ENCODE data around the gene LRP5. TPM values are rescaled to one million over a fixed set of nuclear protein-coding genes. Genes with fewer than 3 reads are reported as not detected.
A peak's percentile ranks its signal among the peaks of the same experiment; 100 is the strongest.

Gene LRP5
- total RNA-seq, 1 experiment from 2014 or later = 0.07 TPM

DNA sequence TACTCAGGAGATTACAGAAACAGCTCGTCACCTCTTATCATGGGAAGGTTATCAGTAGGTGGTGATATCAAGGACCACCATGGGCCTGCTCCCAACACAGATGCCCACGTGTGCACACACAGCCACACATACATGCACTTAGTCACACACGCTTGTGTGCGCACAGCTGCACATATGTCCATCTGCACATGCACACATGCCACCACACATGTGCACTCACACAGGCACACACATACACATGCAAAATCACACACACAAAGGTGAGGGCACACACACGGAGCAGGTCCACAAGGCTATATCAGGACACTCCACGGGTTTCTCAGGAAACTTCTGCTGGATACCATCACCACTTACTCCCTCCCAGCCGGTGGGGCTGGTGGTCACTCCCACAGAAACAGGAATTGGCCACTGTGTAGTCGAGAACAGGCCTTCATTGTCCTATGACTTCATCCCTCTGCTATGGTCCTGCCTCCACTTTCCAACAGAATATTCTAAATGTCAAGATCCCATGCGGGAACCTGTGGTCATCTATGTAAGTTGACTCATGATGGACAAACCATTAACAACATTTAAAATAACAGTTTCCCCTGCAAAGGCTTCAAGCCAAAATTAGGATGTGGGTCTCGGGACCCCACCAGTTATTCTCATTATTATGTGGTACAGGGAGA is 42.8 kb upstream of the LRP5 start:
- Histone ChIP-seq H3K4me1 (ENCODE audit: low read length) (peaks cover 71% of the 10 kb centered on the region), H4K20me1 (ENCODE audit: insufficient read depth, low read depth, low read length) (no peaks in the 10 kb centered on the region; the same call in 1 of the 2 replicates), H3K27ac (ENCODE audit: low read length) (0 out of 2 replicates have a peak overlapping the region, but pooled peaks have one; percentile 76), H3K4me3 (ENCODE audit: low read length) (no peak overlapping the region; the same call in 1 of the 2 replicates), H2AFZ (ENCODE audit: low read length) (no peak overlapping the region), H3K36me3 (ENCODE audit: insufficient read depth, low read length) (peaks cover 16% of the 10 kb centered on the region), H3K79me2 (ENCODE audit: low read length) (peaks cover 32% of the 10 kb centered on the region), H3K27me3 (ENCODE audit: low read length) (no peaks in the 10 kb centered on the region), H3K9me2 (replicated peaks; ENCODE audit: insufficient read depth, low read length) (no peaks in the 10 kb centered on the region), H3K9me3 (ENCODE audit: low read length) (no peaks in the 10 kb centered on the region), H3K4me2 (ENCODE audit: low read depth, low read length, poor library complexity, severe bottlenecking) (peak overlapping the region; percentile 87), H3K9ac (ENCODE audit: low read length) (no peak overlapping the region; the same call in 1 of the 2 replicates)
- DNase-seq = no peak

DNA sequence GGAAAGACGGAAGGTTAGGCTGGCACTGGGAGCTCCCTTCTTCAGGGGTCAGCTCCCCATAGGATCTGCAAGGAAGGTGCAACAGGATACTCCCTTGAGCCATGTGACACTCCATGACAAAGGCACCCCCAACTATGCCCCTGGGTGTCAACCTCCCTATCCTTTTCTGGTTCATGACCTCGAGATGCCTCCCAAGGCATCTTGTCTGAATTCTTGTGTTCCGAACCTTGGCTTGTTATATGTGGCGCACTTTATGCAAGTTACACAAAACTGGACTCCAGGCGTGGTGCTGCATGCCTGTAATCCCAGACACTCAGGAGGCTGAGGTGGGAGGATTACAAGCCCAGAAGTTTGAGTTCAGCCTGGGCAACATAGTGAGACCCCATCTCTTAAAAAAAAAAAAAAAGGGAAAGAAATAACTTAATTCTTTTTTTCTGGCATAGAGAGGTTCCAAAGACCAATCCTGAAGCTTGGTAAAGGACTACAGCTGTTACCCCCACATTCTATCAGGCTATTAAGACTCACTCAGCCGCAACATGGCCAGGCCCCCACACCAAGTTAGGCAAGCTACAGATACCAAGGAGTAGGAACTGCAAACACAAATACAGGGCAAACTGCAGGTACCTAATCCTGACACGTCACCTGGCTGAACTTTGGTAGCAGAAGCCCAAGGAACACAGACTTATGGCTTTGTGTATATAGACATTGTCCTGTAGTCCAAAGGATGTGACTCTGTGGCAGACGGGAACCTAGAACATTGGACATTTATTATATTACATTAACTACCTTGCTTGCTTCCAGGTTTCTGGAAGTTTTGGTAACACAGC is 42.0 kb upstream of the LRP5 start:
- H3K9ac ChIP-seq (ENCODE audit: low read length) = peak overlapping the region; percentile 98
- H3K36me3 ChIP-seq (ENCODE audit: insufficient read depth, low read length) = peaks cover 16% of the 10 kb centered on the region
- H3K9me3 ChIP-seq (ENCODE audit: low read length) = no peaks in the 10 kb centered on the region
- no peak overlapping the region for H2AFZ ChIP-seq (ENCODE audit: low read length)
- no peaks in the 10 kb centered on the region; the same call in 1 of the 2 replicates for H4K20me1 ChIP-seq (ENCODE audit: insufficient read depth, low read depth, low read length)
- peak overlapping the region; percentile 76 for H3K27ac ChIP-seq (ENCODE audit: low read length)
- peak overlapping the region; percentile 95 for H3K4me3 ChIP-seq (ENCODE audit: low read length)
- H3K79me2 ChIP-seq (ENCODE audit: low read length) = peaks cover 32% of the 10 kb centered on the region
- no peak for DNase-seq
- peak overlapping the region; percentile 87 for H3K4me2 ChIP-seq (ENCODE audit: low read depth, low read length, poor library complexity, severe bottlenecking)
- peaks cover 71% of the 10 kb centered on the region for H3K4me1 ChIP-seq (ENCODE audit: low read length)
- no peaks in the 10 kb centered on the region for H3K27me3 ChIP-seq (ENCODE audit: low read length)
- no peaks in the 10 kb centered on the region for H3K9me2 ChIP-seq (replicated peaks; ENCODE audit: insufficient read depth, low read length)

GRCh38 chr11:68271023-68271780 is 41.2 kb upstream of the LRP5 start:
- DNase-seq = peak; percentile 92
- H3K4me3 ChIP-seq (ENCODE audit: low read length) = peak overlapping the region; percentile 95
- no peak overlapping the region for H2AFZ ChIP-seq (ENCODE audit: low read length)

DNA sequence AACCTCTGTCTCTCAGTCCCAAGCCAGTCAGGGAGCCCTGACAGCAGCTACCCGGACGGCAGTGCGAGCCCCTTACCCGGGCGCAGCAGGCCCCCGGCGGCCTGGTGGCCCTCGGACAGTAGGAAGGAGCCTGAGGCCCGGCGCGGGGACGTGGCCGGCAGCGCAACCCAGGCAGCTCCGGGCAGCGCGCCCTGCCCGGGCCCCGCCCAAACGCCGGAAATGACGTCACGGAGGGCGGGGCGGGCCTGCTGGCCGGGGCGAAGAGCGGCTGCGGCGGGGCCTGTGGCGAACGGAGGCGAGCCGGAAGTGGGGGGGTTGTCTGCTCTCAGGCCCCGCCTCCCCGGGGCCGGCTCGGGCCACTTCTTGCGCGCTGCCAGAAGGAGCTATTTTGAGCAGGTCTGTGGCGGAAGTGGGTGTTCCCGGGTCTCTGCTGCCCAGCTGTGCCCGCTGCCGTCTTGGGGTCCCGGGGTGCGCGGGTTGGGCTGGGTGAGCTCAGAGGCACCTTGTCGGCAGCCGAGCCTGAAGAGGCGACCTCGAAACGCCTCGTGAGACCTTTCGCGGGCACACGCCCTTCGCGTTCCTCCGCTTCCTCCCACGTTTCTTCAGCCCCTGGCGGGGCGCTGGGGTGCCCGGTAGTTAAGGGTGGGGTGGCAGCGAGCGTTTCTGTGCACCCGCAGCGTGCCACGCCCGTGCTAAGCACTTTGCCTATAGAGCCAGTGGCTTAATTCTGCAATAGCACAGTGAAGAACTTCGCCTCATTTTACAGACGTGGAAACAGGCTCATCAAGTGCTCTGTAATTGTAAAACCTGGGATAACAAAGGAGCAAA is 40.4 kb upstream of the LRP5 start, which contains the start of gene C11orf24:
Gene C11orf24, minus strand, starts transcription at position 193 of the 828 bp plus-strand sequence. CDS start 8,206 bp downstream, outside the sequence.
- peak within 1 kb of the TSS; percentile 87 for H3K4me2 ChIP-seq (ENCODE audit: low read depth, low read length, poor library complexity, severe bottlenecking)
- H3K9me3 ChIP-seq (ENCODE audit: low read length) = no peaks in the 10 kb centered on the region
- peak within 1 kb of the TSS; percentile 95 for H3K4me3 ChIP-seq (ENCODE audit: low read length)
- H2AFZ ChIP-seq (ENCODE audit: low read length) = no peak within 1 kb of the TSS; the same call in 1 of the 2 replicates
- H3K79me2 ChIP-seq (ENCODE audit: low read length) = peaks cover 32% of the 10 kb centered on the region
- H3K9me2 ChIP-seq (replicated peaks; ENCODE audit: insufficient read depth, low read length) = no peaks in the 10 kb centered on the region
- no peaks in the 10 kb centered on the region for H3K27me3 ChIP-seq (ENCODE audit: low read length)
- H3K27ac ChIP-seq (ENCODE audit: low read length) = peak within 1 kb of the TSS; percentile 89
- H3K9ac ChIP-seq (ENCODE audit: low read length) = peak within 1 kb of the TSS; percentile 98
- H3K4me1 ChIP-seq (ENCODE audit: low read length) = peaks cover 58% of the 10 kb centered on the region
- H3K36me3 ChIP-seq (ENCODE audit: insufficient read depth, low read length) = peaks cover 6% of the 10 kb centered on the region
- no peaks in the 10 kb centered on the region; the same call in 1 of the 2 replicates for H4K20me1 ChIP-seq (ENCODE audit: insufficient read depth, low read depth, low read length)
- DNase-seq = peak; percentile 98

More at GRCh38 chr11:68271023-68271780, 41.2 kb upstream of the LRP5 start:
- Histone ChIP-seq H3K36me3 (ENCODE audit: insufficient read depth, low read length) (peaks cover 8% of the 10 kb centered on the region), H3K9ac (ENCODE audit: low read length) (peak overlapping the region; percentile 98), H3K27me3 (ENCODE audit: low read length) (no peaks in the 10 kb centered on the region), H3K79me2 (ENCODE audit: low read length) (peaks cover 32% of the 10 kb centered on the region), H4K20me1 (ENCODE audit: insufficient read depth, low read depth, low read length) (no peaks in the 10 kb centered on the region; the same call in 1 of the 2 replicates), H3K27ac (ENCODE audit: low read length) (peak overlapping the region; percentile 76), H3K4me1 (ENCODE audit: low read length) (peaks cover 66% of the 10 kb centered on the region), H3K9me2 (replicated peaks; ENCODE audit: insufficient read depth, low read length) (no peaks in the 10 kb centered on the region), H3K4me2 (ENCODE audit: low read depth, low read length, poor library complexity, severe bottlenecking) (peak overlapping the region; percentile 87), H3K9me3 (ENCODE audit: low read length) (no peaks in the 10 kb centered on the region)

- Histone ChIP-seq H3K79me2 (ENCODE audit: low read length) (peaks cover 32% of the 10 kb centered on the region), H3K4me2 (ENCODE audit: low read depth, low read length, poor library complexity, severe bottlenecking) (peak overlapping the region; percentile 87), H3K9me2 (replicated peaks; ENCODE audit: insufficient read depth, low read length) (no peaks in the 10 kb centered on the region), H4K20me1 (ENCODE audit: insufficient read depth, low read depth, low read length) (no peaks in the 10 kb centered on the region; the same call in 1 of the 2 replicates), H2AFZ (ENCODE audit: low read length) (no peak overlapping the region), H3K9me3 (ENCODE audit: low read length) (no peaks in the 10 kb centered on the region), H3K36me3 (ENCODE audit: insufficient read depth, low read length) (peaks cover 3% of the 10 kb centered on the region; the same call in 1 of the 2 replicates), H3K27ac (ENCODE audit: low read length) (peak overlapping the region; percentile 89), H3K4me1 (ENCODE audit: low read length) (peaks cover 46% of the 10 kb centered on the region), H3K27me3 (ENCODE audit: low read length) (no peaks in the 10 kb centered on the region), H3K4me3 (ENCODE audit: low read length) (peak overlapping the region; percentile 95), H3K9ac (ENCODE audit: low read length) (peak overlapping the region; percentile 76)
- DNase-seq = peak; percentile 48
Observed at GRCh38 chr11:68273026-68273738, 39.2 kb upstream of the LRP5 start.

GRCh38 chr11:68274306-68274705 is 38.1 kb upstream of the LRP5 start:
- peak overlapping the region; percentile 89; the same call in 1 of the 2 replicates for H3K27ac ChIP-seq (ENCODE audit: low read length)
- no peaks in the 10 kb centered on the region for H3K36me3 ChIP-seq (ENCODE audit: insufficient read depth, low read length)
- no peak for DNase-seq
- no peaks in the 10 kb centered on the region for H3K9me2 ChIP-seq (replicated peaks; ENCODE audit: insufficient read depth, low read length)
- no peaks in the 10 kb centered on the region; the same call in 1 of the 2 replicates for H4K20me1 ChIP-seq (ENCODE audit: insufficient read depth, low read depth, low read length)
- no peak overlapping the region for H3K4me2 ChIP-seq (ENCODE audit: low read depth, low read length, poor library complexity, severe bottlenecking)
- peaks cover 37% of the 10 kb centered on the region for H3K4me1 ChIP-seq (ENCODE audit: low read length)
- no peaks in the 10 kb centered on the region for H3K27me3 ChIP-seq (ENCODE audit: low read length)
- H3K9me3 ChIP-seq (ENCODE audit: low read length) = no peaks in the 10 kb centered on the region
- no peak overlapping the region for H3K4me3 ChIP-seq (ENCODE audit: low read length)
- H2AFZ ChIP-seq (ENCODE audit: low read length) = no peak overlapping the region
- peaks cover 24% of the 10 kb centered on the region for H3K79me2 ChIP-seq (ENCODE audit: low read length)
- H3K9ac ChIP-seq (ENCODE audit: low read length) = no peak overlapping the region

Data from Karpas-422 (cell line).